Measurements from ENCODE around the gene AMIGO1. TPM values are rescaled to one million over a fixed set of nuclear protein-coding genes. Genes with fewer than 3 reads are reported as not detected.
A peak's percentile ranks its signal among the peaks of the same experiment; 100 is the strongest.
"Not testable (repeated sequence)": the region's sequence is repeated elsewhere in the genome, so short reads cannot be mapped to it uniquely, and the experiment has no call there.

The AMIGO1 gene
- total RNA-seq, 1 experiment from 2014 or later, result 0.51 TPM

DNA sequence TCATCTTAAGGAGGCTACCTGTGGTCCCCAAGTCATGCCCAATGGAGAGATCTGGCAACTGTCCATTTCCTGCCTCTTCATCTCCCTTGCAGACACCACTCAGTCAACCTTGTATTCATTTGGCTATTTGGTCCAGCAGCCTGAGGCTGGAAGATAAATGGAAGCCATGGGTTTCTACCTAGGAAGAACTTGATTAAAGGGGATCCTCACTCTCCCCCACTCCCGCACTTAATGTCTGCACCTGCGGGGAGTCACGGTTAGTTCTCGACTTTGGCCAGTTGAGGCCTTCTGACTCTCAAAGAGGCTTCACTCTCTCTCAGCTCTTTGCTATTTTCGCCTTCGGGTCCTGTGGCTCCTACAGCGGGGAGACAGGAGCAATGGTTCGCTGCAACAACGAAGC is 34.3 kb downstream of the AMIGO1 start:
- in situ Hi-C loops (cut with HindIII; ENCODE audit: low pct_unique_long_range_greater_than_20kb, low sequenced_read_pairs), result no loop called here
- DNase-seq (ENCODE audit: low read depth), result no peak

DNA sequence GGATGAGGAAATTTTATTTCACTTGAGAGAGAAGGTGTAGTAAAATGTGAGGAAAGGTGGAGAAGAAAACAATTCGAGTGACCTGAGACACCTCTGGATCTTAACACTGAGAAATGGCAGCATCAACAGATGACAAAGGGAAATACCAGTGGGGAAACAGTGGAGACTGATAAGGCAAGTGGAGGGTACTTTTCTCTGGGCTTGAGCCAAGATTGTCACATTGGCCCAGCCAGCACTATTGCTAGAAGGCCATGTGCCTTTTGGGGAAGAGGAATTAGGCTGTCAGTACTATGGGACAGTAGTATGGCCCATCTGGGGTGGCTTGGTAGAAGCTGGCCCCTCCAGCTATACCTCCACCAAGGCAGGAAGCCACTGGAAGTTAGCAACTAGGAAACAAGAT is 34.8 kb downstream of the AMIGO1 start:
- in situ Hi-C loops (cut with HindIII; ENCODE audit: low pct_unique_long_range_greater_than_20kb, low sequenced_read_pairs), result no loop called here
- no peak for DNase-seq (ENCODE audit: low read depth)

DNA sequence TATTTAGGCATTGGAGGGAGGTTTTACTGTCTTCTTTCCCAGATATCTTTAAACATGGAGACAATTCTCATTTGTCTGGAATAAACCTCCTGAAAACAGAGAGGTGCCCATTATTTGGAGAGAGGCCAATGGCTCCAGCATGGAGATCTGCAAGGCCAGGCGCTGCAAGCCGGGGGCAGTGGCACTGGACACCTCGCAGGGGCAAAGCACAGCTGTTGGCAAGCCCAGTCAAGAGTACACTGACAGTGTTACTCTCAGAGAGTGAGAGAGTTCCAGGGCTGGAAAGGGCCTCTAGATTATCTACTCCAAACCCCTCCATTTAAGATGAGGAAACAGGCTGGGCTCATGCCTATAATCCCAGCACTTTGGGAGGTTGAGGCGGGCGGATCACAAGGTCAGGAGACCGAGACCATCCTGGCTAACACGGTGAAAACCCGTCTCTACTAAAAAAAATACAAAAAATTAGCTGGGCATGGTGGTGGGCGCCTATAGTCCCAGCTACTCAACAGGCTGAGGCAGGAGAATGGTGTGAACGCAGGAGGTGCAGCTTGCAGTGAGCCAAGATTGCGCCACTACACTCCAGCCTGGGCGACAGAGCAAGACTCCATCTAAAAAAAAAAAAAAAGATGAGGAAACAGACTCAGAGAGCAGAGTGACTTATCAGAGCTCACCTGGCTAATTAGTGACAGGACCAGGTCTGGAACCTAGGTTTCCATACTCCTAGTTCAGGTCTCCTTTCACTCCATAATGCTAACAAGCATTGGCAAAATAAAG is 36.1 kb downstream of the AMIGO1 start:
- DNase-seq (ENCODE audit: low read depth); in situ Hi-C loops (cut with HindIII; ENCODE audit: low pct_unique_long_range_greater_than_20kb, low sequenced_read_pairs): not testable (repeated sequence)

DNA sequence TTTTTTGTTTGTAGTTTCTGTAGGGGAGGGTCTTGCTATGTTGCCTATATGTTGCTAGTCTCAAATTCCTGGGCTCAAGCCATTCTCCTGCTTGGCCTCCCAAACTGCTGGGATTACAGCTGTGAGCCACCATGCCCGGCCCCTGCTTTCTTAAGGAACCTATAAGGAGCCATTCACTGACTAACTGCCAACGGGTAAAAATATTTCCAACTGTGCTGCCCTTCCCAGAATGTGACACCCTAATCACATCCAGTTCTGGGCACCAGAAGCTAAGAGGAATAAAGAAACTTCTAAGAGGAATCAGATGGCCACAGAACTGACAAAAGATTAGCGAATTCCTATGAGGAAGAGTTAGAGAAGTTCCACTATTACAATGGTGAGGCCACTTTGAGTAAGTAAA is 36.7 kb downstream of the AMIGO1 start:
- in situ Hi-C loops (cut with HindIII; ENCODE audit: low pct_unique_long_range_greater_than_20kb, low sequenced_read_pairs), result no loop called here

DNA sequence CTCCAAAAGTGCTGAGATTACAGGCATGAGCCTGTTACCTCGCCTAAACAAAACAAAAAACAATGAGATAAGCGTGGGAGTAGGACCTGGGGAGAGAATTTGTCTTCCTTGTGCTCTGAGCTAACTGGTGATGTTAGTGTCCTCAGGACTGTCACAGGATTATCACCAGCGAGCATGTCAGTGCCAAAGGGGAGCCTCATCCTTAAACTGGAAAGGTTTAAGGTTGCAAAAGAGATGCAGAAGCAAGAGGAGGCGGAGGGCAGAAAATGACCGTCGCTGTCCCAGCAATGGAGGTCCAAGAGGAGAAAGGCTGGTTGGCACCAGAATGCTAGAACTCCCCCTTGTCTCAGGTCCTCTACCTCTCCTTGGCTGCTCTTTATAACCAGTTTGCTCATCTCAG is 39.3 kb downstream of the AMIGO1 start:
- DNase-seq (ENCODE audit: low read depth), result no peak
- in situ Hi-C loops (cut with HindIII; ENCODE audit: low pct_unique_long_range_greater_than_20kb, low sequenced_read_pairs), result no loop called here

More for the DNA sequence above, 36.7 kb downstream of the AMIGO1 start:
- DNase-seq (ENCODE audit: low read depth), result no peak

- in situ Hi-C loops (cut with HindIII; ENCODE audit: low pct_unique_long_range_greater_than_20kb, low sequenced_read_pairs), result no loop called here
Measured at GRCh38 chr1:109468903-109469302, 40.6 kb downstream of the AMIGO1 start.

DNA sequence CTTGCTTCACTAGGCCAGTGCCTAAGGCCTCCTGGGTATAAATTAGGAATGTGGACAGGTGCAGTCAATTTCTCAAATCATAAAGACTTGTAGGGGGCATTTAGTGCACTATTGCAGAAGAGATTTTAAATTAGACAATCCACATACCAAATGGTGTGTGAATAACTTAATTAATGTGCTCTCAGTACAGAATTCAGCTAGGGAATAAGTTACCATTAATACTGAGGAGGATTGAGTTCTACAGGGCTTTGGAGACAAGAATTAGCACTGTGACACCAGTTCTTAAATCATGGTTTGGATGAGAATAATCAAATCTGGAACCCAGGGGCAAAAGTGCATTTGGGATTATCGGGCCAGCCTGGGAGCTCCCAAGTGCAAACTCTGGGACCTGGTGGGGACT is 41.5 kb downstream of the AMIGO1 start:
- in situ Hi-C loops (cut with HindIII; ENCODE audit: low pct_unique_long_range_greater_than_20kb, low sequenced_read_pairs), result no loop called here
- DNase-seq (ENCODE audit: low read depth), result no peak

More at GRCh38 chr1:109468903-109469302, 40.6 kb downstream of the AMIGO1 start:
- DNase-seq (ENCODE audit: low read depth), result no peak

DNA sequence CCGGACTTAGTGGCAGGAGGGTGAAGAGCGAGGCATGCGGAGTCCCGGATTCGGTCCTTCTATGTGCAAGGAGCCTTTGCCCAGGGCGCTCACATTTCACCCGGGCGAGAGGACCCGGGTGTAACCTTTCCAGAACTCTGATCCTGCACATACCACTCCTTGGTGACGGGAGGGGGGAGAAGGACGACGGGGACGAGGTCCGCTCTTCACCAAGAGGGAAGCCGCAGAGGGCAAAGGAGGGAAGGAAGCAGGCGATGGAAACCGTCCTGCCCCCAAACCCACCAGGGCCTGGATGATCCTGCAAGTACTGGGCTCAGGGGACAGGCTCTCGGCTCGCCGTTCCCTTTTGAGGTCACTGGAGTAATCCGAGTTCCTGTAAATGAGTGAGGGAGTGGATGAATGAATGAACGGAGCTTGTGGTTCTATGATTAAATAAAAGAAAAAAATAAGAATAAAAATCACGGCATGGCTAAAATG is 42.2 kb downstream of the AMIGO1 start:
- in situ Hi-C loops (cut with HindIII; ENCODE audit: low pct_unique_long_range_greater_than_20kb, low sequenced_read_pairs), result no loop called here
- DNase-seq (ENCODE audit: low read depth), result no peak

- DNase-seq (ENCODE audit: low read depth), result peak; percentile 16
- in situ Hi-C loops (cut with HindIII; ENCODE audit: low pct_unique_long_range_greater_than_20kb, low sequenced_read_pairs), result no loop called here
Measured at GRCh38 chr1:109466452-109467300, 42.9 kb downstream of the AMIGO1 start, which contains the start of gene SYPL2. Gene SYPL2, plus strand, starts transcription at chr1:109466546. Its CDS starts 298 bp downstream, at chr1:109466844.

DNA sequence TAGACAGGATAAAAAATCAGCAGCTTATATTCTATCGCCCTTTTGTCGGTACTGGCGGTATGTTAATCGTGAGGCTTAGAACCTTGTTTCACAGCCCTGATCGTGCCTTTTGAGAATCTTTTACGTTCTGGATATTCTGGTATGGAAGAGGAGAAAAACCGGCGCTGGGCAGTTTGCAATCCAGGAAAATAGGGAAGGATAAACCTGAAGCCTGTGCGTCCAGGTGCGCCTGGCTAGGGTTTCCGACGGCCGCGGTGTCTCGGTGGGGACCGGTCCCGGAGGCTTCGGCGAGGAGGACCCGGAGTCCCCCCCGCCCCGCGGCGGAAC is 43.4 kb downstream of the AMIGO1 start:
- no peak for DNase-seq (ENCODE audit: low read depth)
- in situ Hi-C loops (cut with HindIII; ENCODE audit: low pct_unique_long_range_greater_than_20kb, low sequenced_read_pairs), result no loop called here

GRCh38 chr1:109457819-109458218 is 51.7 kb downstream of the AMIGO1 start:
- in situ Hi-C loops (cut with HindIII; ENCODE audit: low pct_unique_long_range_greater_than_20kb, low sequenced_read_pairs), result no loop called here
- no peak for DNase-seq (ENCODE audit: low read depth)

GRCh38 chr1:109454497-109455133 is 54.9 kb downstream of the AMIGO1 start:
- DNase-seq (ENCODE audit: low read depth), result no peak
- in situ Hi-C loops (cut with HindIII; ENCODE audit: low pct_unique_long_range_greater_than_20kb, low sequenced_read_pairs), result no loop called here

Other genes starting within 250 kb of the AMIGO1 start
- 21.8 and 27.6 TPM in 2 replicates for gene PSRC1, start 226.6 kb downstream of the AMIGO1 start, total RNA-seq (2014; rRNA removed; shearing (Covaris generic); ENCODE audit: low replicate concordance)
- gene MYBPHL, start 202.7 kb downstream of the AMIGO1 start, total RNA-seq (2014; rRNA removed; shearing (Covaris generic); ENCODE audit: low replicate concordance), result not detected in 2 replicates
- 9.5 and 11.0 TPM in 2 replicates for gene SORT1, start 111.8 kb downstream of the AMIGO1 start, total RNA-seq (2014; rRNA removed; shearing (Covaris generic); ENCODE audit: low replicate concordance)
- gene PSMA5, start 83.3 kb downstream of the AMIGO1 start, total RNA-seq (2014; rRNA removed; shearing (Covaris generic); ENCODE audit: low replicate concordance), result 106 and 108 TPM in 2 replicates
- gene SYPL2, start 43.2 kb downstream of the AMIGO1 start, total RNA-seq (2014; rRNA removed; shearing (Covaris generic); ENCODE audit: low replicate concordance), result not detected in 2 replicates
- 1.5 and 2.8 TPM in 2 replicates for gene ATXN7L2, start 25.8 kb downstream of the AMIGO1 start, total RNA-seq (2014; rRNA removed; shearing (Covaris generic); ENCODE audit: low replicate concordance)
- gene CYB561D1, start 15.6 kb downstream of the AMIGO1 start, total RNA-seq (2014; rRNA removed; shearing (Covaris generic); ENCODE audit: low replicate concordance), result 0.32 and 1.9 TPM in 2 replicates
- not detected in 2 replicates for gene GPR61, start 30.1 kb upstream of the AMIGO1 start, total RNA-seq (2014; rRNA removed; shearing (Covaris generic); ENCODE audit: low replicate concordance)
- 5.0 and 6.7 TPM in 2 replicates for gene GNAI3, start 38.9 kb upstream of the AMIGO1 start, total RNA-seq (2014; rRNA removed; shearing (Covaris generic); ENCODE audit: low replicate concordance)
- gene GNAT2, start 109.9 kb upstream of the AMIGO1 start, total RNA-seq (2014; rRNA removed; shearing (Covaris generic); ENCODE audit: low replicate concordance), result not detected in 2 replicates
- 131 and 135 TPM in 2 replicates for gene AMPD2, start 110.1 kb upstream of the AMIGO1 start, total RNA-seq (2014; rRNA removed; shearing (Covaris generic); ENCODE audit: low replicate concordance)
- gene GSTM4, start 146.4 kb upstream of the AMIGO1 start, total RNA-seq (2014; rRNA removed; shearing (Covaris generic); ENCODE audit: low replicate concordance), result 13.6 and 21.7 TPM in 2 replicates
- gene GSTM2, start 158.3 kb upstream of the AMIGO1 start, total RNA-seq (2014; rRNA removed; shearing (Covaris generic); ENCODE audit: low replicate concordance), result 0.61 TPM in 1 of 2 replicates, not detected in the other
- not detected in 2 replicates for gene GSTM1, start 178.1 kb upstream of the AMIGO1 start, total RNA-seq (2014; rRNA removed; shearing (Covaris generic); ENCODE audit: low replicate concordance)
- gene GSTM5, start 202.5 kb upstream of the AMIGO1 start, total RNA-seq (2014; rRNA removed; shearing (Covaris generic); ENCODE audit: low replicate concordance), result not detected in 2 replicates
- 90.4 and 119 TPM in 2 replicates for gene GSTM3, start 231.3 kb upstream of the AMIGO1 start, total RNA-seq (2014; rRNA removed; shearing (Covaris generic); ENCODE audit: low replicate concordance)